Cerebellar cortex (tissue), 1 donor: ENCODE results near the gene EPC1.
"Not testable (repeated sequence)": the region's sequence is repeated elsewhere in the genome, so short reads cannot be mapped to it uniquely, and the experiment has no call there.

Experiments
- DNase-seq: peaks from one replicate; pipeline ENCODE4 v3.0.0-alpha.2; 2015; ENCODE audit warnings: low spot score

EPC1 gene

GRCh38 chr10:32232378-32232777, 114.6 kb downstream of the EPC1 start:
- DNase-seq: no peak

GRCh38 chr10:32229788-32230187, 117.2 kb downstream of the EPC1 start:
- DNase-seq: not testable (repeated sequence)

DNA sequence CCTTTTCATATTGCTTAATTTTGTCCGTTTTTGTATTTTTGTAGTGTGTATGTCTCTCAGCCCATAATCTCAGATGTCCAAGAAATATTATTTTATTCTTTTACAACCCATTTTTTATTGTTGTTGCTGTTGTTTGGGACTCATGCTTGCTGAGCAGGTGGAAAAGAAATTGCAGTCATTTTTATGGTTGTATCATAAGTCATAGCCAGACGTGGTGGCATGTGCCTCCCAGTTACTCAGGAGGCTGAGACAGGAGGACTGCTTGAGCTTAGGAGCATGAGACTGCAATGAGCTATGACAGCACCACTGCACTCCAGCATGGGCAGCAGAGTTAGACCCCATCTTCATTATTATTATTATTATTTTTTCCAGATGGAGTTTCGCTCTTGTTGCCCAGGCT, 117.8 kb downstream of the EPC1 start:
- no peak for DNase-seq

- DNase-seq: no peak
Observed at GRCh38 chr10:32227802-32228201, 119.2 kb downstream of the EPC1 start.

DNA sequence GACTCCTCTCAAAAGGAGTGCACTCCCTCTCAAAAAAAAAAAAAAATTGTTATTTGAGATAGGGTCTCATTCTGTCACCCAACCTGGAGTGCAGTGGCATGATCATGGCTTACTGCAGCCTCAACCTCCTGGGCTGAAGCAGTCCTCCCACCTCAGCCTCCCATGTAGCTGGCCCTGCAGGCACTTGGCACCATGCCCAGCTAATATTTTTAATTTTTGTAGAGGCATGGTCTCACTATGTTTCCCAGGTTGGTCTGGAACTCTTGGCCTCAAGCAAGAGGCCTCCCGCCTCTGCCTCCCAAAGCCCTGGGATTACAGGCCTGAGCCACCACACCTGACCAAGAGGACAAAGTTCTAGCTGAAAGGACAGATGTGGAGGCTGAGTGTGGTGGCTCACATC, 120.3 kb downstream of the EPC1 start:
- no peak for DNase-seq

- no peak for DNase-seq
Observed at GRCh38 chr10:32225976-32226375, 121.0 kb downstream of the EPC1 start.

DNA sequence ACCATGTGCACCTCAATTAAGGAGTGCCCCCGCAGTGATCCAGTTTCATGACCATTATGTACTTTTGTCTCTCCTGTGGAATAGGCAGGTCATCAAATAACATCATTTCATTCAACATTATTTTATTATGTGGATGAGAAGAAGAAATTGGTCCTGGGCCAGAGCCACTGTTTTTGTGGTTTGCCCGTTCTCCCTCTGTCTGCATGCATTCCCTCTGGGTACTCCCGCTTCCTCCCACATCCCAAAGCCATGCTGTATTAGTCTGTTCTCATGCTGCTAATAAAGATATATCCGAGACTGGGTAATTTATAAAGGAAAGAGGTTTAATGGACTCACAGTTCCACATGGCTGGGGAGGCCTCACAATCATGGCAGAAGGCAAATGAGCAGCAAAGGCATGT, 124.6 kb downstream of the EPC1 start:
- not testable (repeated sequence) for DNase-seq

DNA sequence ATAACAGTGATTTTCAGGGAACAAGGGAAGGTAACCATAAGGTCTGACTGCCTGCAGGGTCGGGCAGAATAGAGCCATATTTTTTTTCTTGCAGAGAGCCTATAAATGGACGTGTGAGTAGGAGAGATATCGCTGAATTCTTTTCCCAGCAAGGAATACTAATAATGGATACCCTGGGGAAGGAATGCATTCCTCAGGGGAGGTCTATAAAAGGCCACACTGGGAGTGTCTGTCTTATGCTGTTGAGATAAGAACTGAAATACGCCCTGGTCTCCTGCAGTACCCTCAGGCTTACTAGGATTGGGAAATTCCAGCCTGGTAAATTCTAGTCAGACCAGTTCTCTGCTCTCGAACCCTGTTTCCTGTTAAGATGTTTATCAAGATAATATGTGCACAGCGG, 127.8 kb downstream of the EPC1 start:
- DNase-seq: not testable (repeated sequence)

- not testable (repeated sequence) for DNase-seq
Observed at GRCh38 chr10:32218206-32219044, 128.5 kb downstream of the EPC1 start.
